Measurements from ENCODE around the gene NTM.

Gene NTM

DNA sequence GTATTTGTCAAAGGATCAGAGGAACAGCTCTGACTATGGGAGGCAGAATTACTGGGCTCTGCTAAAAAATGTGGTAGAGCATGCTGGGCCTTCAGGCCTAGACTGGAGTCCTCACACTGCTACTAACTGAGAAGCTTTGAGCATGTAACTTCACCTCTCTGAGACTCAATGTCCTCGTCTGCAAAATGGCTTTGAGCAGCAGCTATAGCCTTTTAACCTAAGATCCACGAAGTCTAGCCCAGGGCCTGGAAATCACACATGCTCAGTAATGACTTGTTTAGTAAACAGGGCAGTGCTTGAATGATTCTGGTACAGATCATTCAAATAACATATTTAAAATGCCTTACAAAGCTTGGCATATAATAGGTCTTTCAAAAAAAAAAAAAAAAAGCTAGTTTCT lies 221.7 kb downstream of the NTM start:
- no peak overlapping the region for H3K27ac ChIP-seq
- TF ChIP-seq, protein P1, sequence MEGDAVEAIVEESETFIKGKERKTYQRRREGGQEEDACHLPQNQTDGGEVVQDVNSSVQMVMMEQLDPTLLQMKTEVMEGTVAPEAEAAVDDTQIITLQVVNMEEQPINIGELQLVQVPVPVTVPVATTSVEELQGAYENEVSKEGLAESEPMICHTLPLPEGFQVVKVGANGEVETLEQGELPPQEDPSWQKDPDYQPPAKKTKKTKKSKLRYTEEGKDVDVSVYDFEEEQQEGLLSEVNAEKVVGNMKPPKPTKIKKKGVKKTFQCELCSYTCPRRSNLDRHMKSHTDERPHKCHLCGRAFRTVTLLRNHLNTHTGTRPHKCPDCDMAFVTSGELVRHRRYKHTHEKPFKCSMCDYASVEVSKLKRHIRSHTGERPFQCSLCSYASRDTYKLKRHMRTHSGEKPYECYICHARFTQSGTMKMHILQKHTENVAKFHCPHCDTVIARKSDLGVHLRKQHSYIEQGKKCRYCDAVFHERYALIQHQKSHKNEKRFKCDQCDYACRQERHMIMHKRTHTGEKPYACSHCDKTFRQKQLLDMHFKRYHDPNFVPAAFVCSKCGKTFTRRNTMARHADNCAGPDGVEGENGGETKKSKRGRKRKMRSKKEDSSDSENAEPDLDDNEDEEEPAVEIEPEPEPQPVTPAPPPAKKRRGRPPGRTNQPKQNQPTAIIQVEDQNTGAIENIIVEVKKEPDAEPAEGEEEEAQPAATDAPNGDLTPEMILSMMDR (conservative IDR thresholded peaks at IDR 0.05): no peak

DNA sequence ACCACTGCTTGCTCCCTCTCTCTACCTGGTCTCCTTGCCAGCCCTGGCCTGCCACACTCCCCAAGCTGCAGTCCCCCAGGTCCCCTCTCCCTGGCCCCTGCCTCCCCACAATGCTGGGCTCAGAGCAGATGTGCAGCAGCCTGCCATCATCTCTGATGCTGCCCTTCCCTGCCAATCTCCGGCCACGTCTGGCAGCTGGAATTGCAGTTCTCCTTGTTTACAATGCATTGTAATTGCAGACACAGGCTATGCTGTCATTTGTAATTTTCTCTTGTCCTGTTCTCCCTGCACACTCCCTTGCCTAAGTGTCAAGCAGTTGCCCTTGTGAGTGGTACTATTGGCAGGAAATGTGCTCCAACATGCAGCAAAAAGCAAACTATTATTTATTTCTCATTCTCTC lies 222.3 kb downstream of the NTM start:
- TF ChIP-seq, protein P1 (conservative IDR thresholded peaks at IDR 0.05): no peak
- H3K27ac ChIP-seq: no peak overlapping the region

DNA sequence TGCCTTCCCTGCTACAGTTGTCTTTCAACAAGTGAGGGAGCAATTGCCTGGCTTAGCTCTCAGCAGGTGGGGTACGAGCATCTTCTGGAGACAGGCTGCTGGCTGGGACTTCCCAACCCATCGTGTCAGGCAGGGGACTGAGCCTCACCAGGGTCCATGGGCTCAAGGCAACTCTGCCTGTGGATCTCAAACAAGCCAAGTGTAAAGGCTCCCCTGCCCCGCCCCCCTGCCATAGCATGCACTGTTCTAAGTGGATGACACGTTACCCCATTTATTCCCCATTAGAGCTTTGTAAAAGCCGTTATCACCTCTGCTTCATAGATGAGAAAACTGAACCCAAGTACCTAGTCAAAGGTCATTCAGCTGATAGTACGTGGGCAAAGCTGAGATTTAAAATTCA lies 222.9 kb downstream of the NTM start:
- H3K27ac ChIP-seq: no peak overlapping the region
- TF ChIP-seq, protein P1 (conservative IDR thresholded peaks at IDR 0.05): no peak

DNA sequence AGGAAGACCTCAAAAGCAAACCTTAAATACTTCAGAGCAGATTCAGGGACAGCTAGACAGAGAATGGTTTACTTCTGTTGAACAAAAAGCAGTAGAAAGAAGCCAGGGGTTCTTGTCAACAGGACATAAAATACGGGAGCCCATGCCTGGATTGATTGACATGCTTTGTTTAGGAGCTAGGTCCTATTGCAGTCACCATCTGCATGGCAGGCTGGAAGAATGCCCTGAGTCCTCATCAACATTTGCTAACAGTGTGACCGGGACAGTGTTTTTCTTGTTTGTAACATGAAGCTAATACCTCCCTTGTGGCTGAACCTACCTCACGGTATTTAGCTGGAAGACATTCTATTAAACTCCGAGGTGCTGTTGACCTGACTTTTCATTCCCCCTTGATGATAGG lies 225.4 kb downstream of the NTM start:
- TF ChIP-seq, protein P1 (conservative IDR thresholded peaks at IDR 0.05): no peak
- H3K27ac ChIP-seq: no peak overlapping the region

DNA sequence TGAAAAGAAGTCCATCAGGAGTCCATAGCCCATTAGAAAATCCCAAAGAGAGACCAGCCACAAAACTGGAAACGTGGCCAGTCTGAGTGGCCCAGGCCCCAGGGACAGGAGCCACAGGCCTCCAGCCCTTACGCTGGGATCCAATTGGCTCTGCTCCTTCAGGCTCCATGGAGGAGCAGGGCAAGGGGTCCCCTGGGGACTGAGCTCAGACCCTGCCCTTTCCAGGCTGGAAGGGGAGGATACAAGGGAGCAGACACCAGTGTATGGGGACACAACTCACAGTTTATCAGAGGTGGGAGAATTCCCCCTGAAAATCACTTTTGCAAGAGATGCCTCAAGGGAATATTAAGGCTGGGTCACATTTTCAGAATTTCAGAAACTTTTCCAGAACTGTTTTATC lies 227.5 kb downstream of the NTM start:
- TF ChIP-seq, protein P1 (conservative IDR thresholded peaks at IDR 0.05): no peak

DNA sequence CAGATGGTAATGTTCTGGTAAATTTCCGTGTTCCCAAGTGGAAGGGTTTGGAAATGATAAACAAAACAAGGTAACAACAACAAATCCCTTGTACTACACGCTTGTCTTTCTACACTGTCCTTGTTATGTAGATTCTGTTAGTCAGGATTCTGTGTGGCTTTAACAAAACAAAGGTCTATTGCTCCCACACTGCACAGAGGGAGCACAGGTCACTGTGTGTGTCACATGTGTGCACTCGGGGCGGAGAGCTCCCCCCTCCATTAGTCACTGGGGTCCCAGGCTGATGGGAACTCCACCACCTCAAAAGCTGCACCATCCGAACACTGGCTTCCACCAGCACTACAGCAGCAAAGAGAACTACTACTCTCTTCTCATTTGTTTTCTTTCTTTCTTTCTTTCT lies 227.9 kb downstream of the NTM start:
- H3K27ac ChIP-seq: no peak overlapping the region
- TF ChIP-seq, protein P1 (conservative IDR thresholded peaks at IDR 0.05): no peak

More for the DNA sequence above, 227.5 kb downstream of the NTM start:
- H3K27ac ChIP-seq: no peak overlapping the region

DNA sequence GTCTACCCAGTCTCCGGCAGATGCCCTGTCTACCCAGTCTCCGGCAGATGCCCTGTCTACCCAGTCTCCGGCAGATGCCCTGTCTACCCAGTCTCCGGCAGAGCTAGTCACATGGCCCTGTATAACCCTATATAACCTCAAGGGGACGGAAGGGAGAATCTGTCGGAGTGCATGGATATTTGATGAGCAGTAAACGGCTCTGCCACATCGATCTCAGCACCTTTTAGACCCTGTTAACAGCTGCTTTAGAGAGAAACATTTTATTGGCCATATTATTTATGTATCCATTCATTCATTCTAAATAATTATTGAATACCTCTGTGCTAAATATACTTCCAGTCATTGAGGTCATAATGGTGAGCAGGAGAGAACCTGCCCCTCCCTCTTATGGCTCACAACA lies 228.9 kb downstream of the NTM start:
- peak overlapping the region; percentile 39 for H3K27ac ChIP-seq
- TF ChIP-seq, protein P1 (conservative IDR thresholded peaks at IDR 0.05): no peak

DNA sequence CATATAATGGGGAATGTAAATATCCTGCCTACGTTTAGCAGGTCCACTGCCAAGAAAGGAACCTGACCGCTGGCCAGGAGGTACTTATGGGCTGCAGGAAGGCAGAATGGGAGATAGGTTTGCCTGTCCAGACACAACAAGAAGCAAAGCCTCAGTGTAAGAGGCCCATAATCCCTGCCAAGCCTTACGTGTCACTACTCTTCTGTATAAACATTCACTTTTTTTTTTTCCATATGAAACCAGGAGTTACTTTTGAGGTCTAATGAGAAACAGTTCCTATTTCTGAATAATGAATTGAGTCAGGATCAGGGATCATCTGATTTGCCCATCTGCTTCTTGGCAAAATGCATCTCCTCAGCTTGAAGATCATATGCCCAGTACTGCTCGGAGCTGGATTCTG lies 230.2 kb downstream of the NTM start:
- TF ChIP-seq, protein P1 (conservative IDR thresholded peaks at IDR 0.05): no peak

More for the DNA sequence above, 230.2 kb downstream of the NTM start:
- peak overlapping the region; percentile 39 for H3K27ac ChIP-seq

Measured in VCaP (cell line).